ENCODE measurements around the gene PPP1R9A. TPM values are rescaled to one million over a fixed set of nuclear protein-coding genes. Genes with fewer than 3 reads are reported as not detected.

PPP1R9A gene
- total RNA-seq, 1 donor from 2014 or later, result 30.5 TPM

- DNase-seq (ENCODE audit: low spot score), result no peak
Observed at GRCh38 chr7:95097851-95098250, 190.5 kb downstream of the PPP1R9A start.

- no peak for DNase-seq (ENCODE audit: low spot score)
Observed at GRCh38 chr7:95099106-95099505, 191.7 kb downstream of the PPP1R9A start.

GRCh38 chr7:95101422-95101821 lies 194.0 kb downstream of the PPP1R9A start:
- DNase-seq (ENCODE audit: low spot score), result no peak

GRCh38 chr7:95102662-95103061 lies 195.3 kb downstream of the PPP1R9A start:
- DNase-seq (ENCODE audit: low spot score), result no peak

GRCh38 chr7:95104739-95105138 lies 197.3 kb downstream of the PPP1R9A start:
- peak; percentile 66 for DNase-seq (ENCODE audit: low spot score)

- DNase-seq (ENCODE audit: low spot score), result no peak
Observed at GRCh38 chr7:95105627-95106026, 198.2 kb downstream of the PPP1R9A start.

- DNase-seq (ENCODE audit: low spot score), result no peak
Observed at GRCh38 chr7:95106401-95106800, 199.0 kb downstream of the PPP1R9A start.

- DNase-seq (ENCODE audit: low spot score), result no peak
Observed at GRCh38 chr7:95110707-95111106, 203.3 kb downstream of the PPP1R9A start.

GRCh38 chr7:95113590-95113989 lies 206.2 kb downstream of the PPP1R9A start:
- no peak for DNase-seq (ENCODE audit: low spot score)

- DNase-seq (ENCODE audit: low spot score), result no peak
Observed at GRCh38 chr7:95126053-95126709, 218.8 kb downstream of the PPP1R9A start.

GRCh38 chr7:95132500-95132899 lies 225.1 kb downstream of the PPP1R9A start:
- DNase-seq (ENCODE audit: low spot score), result no peak

GRCh38 chr7:95139922-95140321 lies 232.5 kb downstream of the PPP1R9A start:
- DNase-seq (ENCODE audit: low spot score), result no peak

- no peak for DNase-seq (ENCODE audit: low spot score)
Observed at GRCh38 chr7:95141755-95142154, 234.4 kb downstream of the PPP1R9A start.

- no peak for DNase-seq (ENCODE audit: low spot score)
Observed at GRCh38 chr7:95144256-95144655, 236.9 kb downstream of the PPP1R9A start.

- peak; percentile 37 for DNase-seq (ENCODE audit: low spot score)
Observed at GRCh38 chr7:95155965-95156364, 248.6 kb downstream of the PPP1R9A start.

- DNase-seq (ENCODE audit: low spot score), result no peak
Observed at GRCh38 chr7:95157381-95157780, 250.0 kb downstream of the PPP1R9A start.

GRCh38 chr7:95169678-95170077 lies 262.3 kb downstream of the PPP1R9A start:
- no peak for DNase-seq (ENCODE audit: low spot score)

- no peak for DNase-seq (ENCODE audit: low spot score)
Observed at GRCh38 chr7:95172420-95172819, 265.0 kb downstream of the PPP1R9A start.

- DNase-seq (ENCODE audit: low spot score), result no peak
Observed at GRCh38 chr7:95190515-95190914, 283.1 kb downstream of the PPP1R9A start.

- DNase-seq (ENCODE audit: low spot score), result no peak
Observed at GRCh38 chr7:95191795-95192194, 284.4 kb downstream of the PPP1R9A start.

- no peak for DNase-seq (ENCODE audit: low spot score)
Observed at GRCh38 chr7:95198863-95199262, 291.5 kb downstream of the PPP1R9A start.

- peak; percentile 31 for DNase-seq (ENCODE audit: low spot score)
Observed at GRCh38 chr7:95199779-95200558, 292.6 kb downstream of the PPP1R9A start.

GRCh38 chr7:95200741-95201140 lies 293.3 kb downstream of the PPP1R9A start:
- no peak for DNase-seq (ENCODE audit: low spot score)

Measured in mucosa of gallbladder (tissue), 1 donor.